Suprapubic skin (tissue), 4 donors: ENCODE data around the gene SMOC2.

Source experiments
- POLR2A ChIP-seq, 2 donors: fragments of 450-650 bp; IDR thresholded peaks; one replicate each; pipeline ENCODE4 v1.6.1; 2017; ENCODE audit warnings: antibody characterized with exemption in 2 of 2, mild to moderate bottlenecking in 2 of 2, moderate library complexity in 2 of 2
- POLR2AphosphoS5 ChIP-seq, 3 donors: sonication (generic); formaldehyde crosslinking; IDR thresholded peaks; one replicate each; pipeline ENCODE4 v1.6.1; 2017; ENCODE audit warnings: antibody characterized with exemption in 3 of 3
- TF ChIP-seq, protein P1 (sequence below), 2 donors: fragments of 200-600 bp in 1 of 2; fragments of 450-650 bp in 1 of 2; sonication (generic) in 1 of 2; IDR thresholded peaks; one replicate each; pipeline ENCODE4 v1.5.1; 2016 to 2019; ENCODE audit warnings: antibody characterized with exemption in 2 of 2, mild to moderate bottlenecking in 1 of 2, moderate library complexity in 1 of 2

DNA sequence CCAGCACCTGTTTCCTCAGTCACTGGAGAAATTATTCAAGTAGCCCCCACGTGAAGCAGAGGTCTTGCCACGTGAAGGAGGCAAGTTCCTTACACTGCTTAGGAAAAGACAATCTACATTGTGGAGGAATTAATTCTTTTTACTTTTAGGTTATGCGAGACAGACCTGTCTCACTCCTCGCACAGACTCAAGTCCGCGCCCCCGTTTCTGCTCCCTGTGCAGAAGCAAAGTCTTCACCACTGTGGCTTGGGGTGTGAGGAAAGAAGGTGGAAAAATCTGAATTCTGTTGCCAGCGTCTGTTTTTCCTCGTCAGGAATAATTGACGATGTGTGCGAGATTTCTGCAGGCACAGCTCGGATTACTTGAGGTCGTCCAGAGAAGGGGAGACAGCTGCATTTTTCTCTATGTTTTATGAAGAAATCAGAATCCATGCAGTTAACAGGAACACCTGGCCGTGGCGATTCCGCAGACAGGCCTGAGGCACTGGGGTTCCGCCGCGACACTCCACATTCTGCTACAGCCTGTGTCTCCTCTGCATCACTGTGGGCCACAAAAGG is 185.1 kb downstream of the SMOC2 start:
- TF ChIP-seq POLR2A (IDR thresholded peaks at IDR 0.05): no peak
- TF ChIP-seq, protein P1, sequence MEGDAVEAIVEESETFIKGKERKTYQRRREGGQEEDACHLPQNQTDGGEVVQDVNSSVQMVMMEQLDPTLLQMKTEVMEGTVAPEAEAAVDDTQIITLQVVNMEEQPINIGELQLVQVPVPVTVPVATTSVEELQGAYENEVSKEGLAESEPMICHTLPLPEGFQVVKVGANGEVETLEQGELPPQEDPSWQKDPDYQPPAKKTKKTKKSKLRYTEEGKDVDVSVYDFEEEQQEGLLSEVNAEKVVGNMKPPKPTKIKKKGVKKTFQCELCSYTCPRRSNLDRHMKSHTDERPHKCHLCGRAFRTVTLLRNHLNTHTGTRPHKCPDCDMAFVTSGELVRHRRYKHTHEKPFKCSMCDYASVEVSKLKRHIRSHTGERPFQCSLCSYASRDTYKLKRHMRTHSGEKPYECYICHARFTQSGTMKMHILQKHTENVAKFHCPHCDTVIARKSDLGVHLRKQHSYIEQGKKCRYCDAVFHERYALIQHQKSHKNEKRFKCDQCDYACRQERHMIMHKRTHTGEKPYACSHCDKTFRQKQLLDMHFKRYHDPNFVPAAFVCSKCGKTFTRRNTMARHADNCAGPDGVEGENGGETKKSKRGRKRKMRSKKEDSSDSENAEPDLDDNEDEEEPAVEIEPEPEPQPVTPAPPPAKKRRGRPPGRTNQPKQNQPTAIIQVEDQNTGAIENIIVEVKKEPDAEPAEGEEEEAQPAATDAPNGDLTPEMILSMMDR (IDR thresholded peaks at IDR 0.05): no peak
- TF ChIP-seq POLR2AphosphoS5 (IDR thresholded peaks at IDR 0.05): no peak
